Endothelial cell of umbilical vein (primary cell): ENCODE results near the gene GGNBP2. TPM values are rescaled to one million over a fixed set of nuclear protein-coding genes. Genes with fewer than 3 reads are reported as not detected.

Source experiments
- BruUV-seq: library from RNA; stranded (reverse); fragments of 400-500 nt; replicated peaks from 2 replicates; lab custom pipeline; 2021; lab: Mats Ljungman, UMichigan
- CTCF ChIA-PET: fragments of 300-600, 350-600 bp; sonication (Branson Sonifier 250); formaldehyde crosslinking; loops from one replicate; lab custom pipeline; 2021; ENCODE audit warnings: antibody characterized with exemption, inconsistent platforms; lab: Charles Lee
- POLR2A ChIA-PET: fragments of 300-600, 350-600 bp; sonication (Branson Sonifier 250); formaldehyde crosslinking; loops from one replicate; lab custom pipeline; 2021; ENCODE audit warnings: antibody characterized with exemption, inconsistent platforms; lab: Charles Lee
- DNase-seq: peaks from one replicate; pipeline ENCODE4 v3.0.0-alpha.2; 2011; ENCODE audit warnings: low read depth, low spot score
- FAIRE-seq: peaks from 2 replicates; lab custom pipeline; 2011; peaks lifted over from hg19 to GRCh38; lab: Jason Lieb, UNC
- H2AFZ ChIP-seq: 2 replicates; pipeline ENCODE4 v1.6.0; 2012; ENCODE audit warnings: low read depth, low read length, control low read depth, inconsistent platforms
- H3K27ac ChIP-seq: 2 replicates; pipeline ENCODE4 v1.5.1; 2011; ENCODE audit warnings: low read depth, mild to moderate bottlenecking, control low read depth, low read length, moderate library complexity; ENCODE audit not compliant: insufficient read depth
- H3K27me3 ChIP-seq, 2 experiments: 2 replicates each; pipeline versions ENCODE4 v1.6.0 to v1.6.1; 2011; ENCODE audit warnings: low read length in 2 of 2, mixed read lengths in 1 of 2; ENCODE audit not compliant: control insufficient read depth in 2 of 2, insufficient read depth in 2 of 2
- H3K36me3 ChIP-seq, 2 experiments: 2 replicates in 1 of 2; 3 replicates in 1 of 2; pipeline ENCODE4 v1.5.1; 2011; ENCODE audit warnings: low read length in 2 of 2, mild to moderate bottlenecking in 1 of 2, moderate library complexity in 1 of 2; ENCODE audit not compliant: control insufficient read depth in 2 of 2, insufficient read depth in 2 of 2; ENCODE audit errors: extremely low read depth in 1 of 2
- H3K4me1 ChIP-seq: 3 replicates; pipeline ENCODE4 v1.5.1; 2011; ENCODE audit warnings: mild to moderate bottlenecking, low read length; ENCODE audit not compliant: control insufficient read depth, insufficient read depth; ENCODE audit errors: extremely low read depth
- H3K4me2 ChIP-seq: 2 replicates; pipeline ENCODE4 v1.6.1; 2011; ENCODE audit warnings: low read length, control low read depth, mixed read lengths; ENCODE audit not compliant: insufficient read depth
- H3K4me3 ChIP-seq, 3 experiments: fragments of 200-600 bp in 1 of 3; sonication (generic), shearing (Covaris generic) in 1 of 3; replicated peaks in 1 of 3; 2 replicates each; pipeline ENCODE4 v1.5.1; 2011 to 2016; ENCODE audit warnings: control low read depth in 3 of 3, low read length in 3 of 3, mild to moderate bottlenecking in 2 of 3, inconsistent platforms in 1 of 3, low read depth in 1 of 3, moderate library complexity in 1 of 3; ENCODE audit not compliant: insufficient read depth in 1 of 3
- H3K79me2 ChIP-seq: 2 replicates; pipeline ENCODE4 v1.6.0; 2012; ENCODE audit warnings: low read length, inconsistent platforms; ENCODE audit not compliant: control insufficient read depth, insufficient read depth
- H3K9ac ChIP-seq: replicated peaks from 2 replicates; pipeline ENCODE3; 2011; ENCODE audit warnings: low read length, control low read depth; ENCODE audit not compliant: insufficient read depth; ENCODE audit errors: extremely low read depth
- H3K9me1 ChIP-seq: replicated peaks from 3 replicates; pipeline ENCODE4 v1.6.0; 2011; ENCODE audit warnings: mild to moderate bottlenecking, low read length; ENCODE audit not compliant: control insufficient read depth, insufficient read depth; ENCODE audit errors: extremely low read depth
- H3K9me3 ChIP-seq: replicated peaks from 2 replicates; pipeline ENCODE4 v1.5.1; 2012; ENCODE audit warnings: low read length, inconsistent platforms; ENCODE audit not compliant: control insufficient read depth, insufficient read depth
- H4K20me1 ChIP-seq: replicated peaks from 2 replicates; pipeline ENCODE3; 2011; ENCODE audit warnings: mild to moderate bottlenecking, low read length; ENCODE audit not compliant: control insufficient read depth, insufficient read depth; ENCODE audit errors: extremely low read depth
- EZH2 ChIP-seq: IDR thresholded peaks from 2 replicates; pipeline ENCODE4 v1.6.1; 2012; ENCODE audit warnings: borderline replicate concordance, low read depth, mild to moderate bottlenecking, moderate library complexity, low read length, inconsistent platforms; ENCODE audit not compliant: severe bottlenecking
- MYC ChIP-seq: IDR thresholded peaks from one replicate; pipeline ENCODE4 v1.6.1; 2011; ENCODE audit warnings: mild to moderate bottlenecking, low read depth, low read length
- POLR2A ChIP-seq: IDR thresholded peaks from 2 replicates; pipeline ENCODE4 v1.6.1; 2012; ENCODE audit warnings: low read depth, mild to moderate bottlenecking, control low read depth, low read length
- POLR2AphosphoS5 ChIP-seq: IDR thresholded peaks from 2 replicates; pipeline ENCODE4 v1.6.1; 2012; ENCODE audit warnings: low read depth, mild to moderate bottlenecking, control low read depth, low read length, moderate library complexity; ENCODE audit not compliant: insufficient read depth
- dilution Hi-C: fragments of 300-500 bp; cut with MboI; formaldehyde crosslinking; loops from one replicate; pipeline ENCODE4 v1.15.0; 2019; ENCODE audit warnings: low sequenced_read_pairs; ENCODE audit not compliant: extremely low pct_ligation_motif_present
- intact Hi-C: fragments of 100-400 bp; cut with micrococcal nuclease; formaldehyde crosslinking; loops from one replicate; pipeline ENCODE4 v1.10.0; 2022
- polyA plus RNA-seq, 4 experiments: library from polyadenylated mRNA; depleted of rRNA in 3 of 4; stranded (reverse) in 3 of 4; unstranded in 1 of 4; fragments of >200 nt; gene quantifications; 2 replicates each; pipeline versions ENCODE4 v1.2.1 to v1.2.3, GENCODE V29; 2011 to 2012; ENCODE audit warnings: missing spikeins in 1 of 4
- total RNA-seq: library from RNA; stranded (reverse); gene quantifications from 2 replicates; pipeline ENCODE4 v1.2.3, GENCODE V29; 2021
- TF ChIP-seq, protein P1 (sequence below), 2 donors: IDR thresholded peaks; 1 replicate in 1 of 2; 2 replicates in 1 of 2; pipeline ENCODE4 v1.5.1; 2011; ENCODE audit warnings: low read length in 2 of 2, mild to moderate bottlenecking in 2 of 2, moderate library complexity in 2 of 2, control low read depth in 1 of 2, inconsistent platforms in 1 of 2, low read depth in 1 of 2; ENCODE audit not compliant: insufficient read depth in 1 of 2; ENCODE audit errors: extremely low read depth in 1 of 2
- TF ChIP-seq, protein P2 (sequence below): IDR thresholded peaks from 2 replicates; pipeline ENCODE4 v1.6.1; 2011; ENCODE audit not compliant: insufficient read depth, insufficient read length

Gene GGNBP2
- total and polyA plus RNA-seq, 2 donors (not counting 3 experiments of a cell fraction or from before 2014, with no cell fraction given) = 52.6 to 77.6 TPM

DNA sequence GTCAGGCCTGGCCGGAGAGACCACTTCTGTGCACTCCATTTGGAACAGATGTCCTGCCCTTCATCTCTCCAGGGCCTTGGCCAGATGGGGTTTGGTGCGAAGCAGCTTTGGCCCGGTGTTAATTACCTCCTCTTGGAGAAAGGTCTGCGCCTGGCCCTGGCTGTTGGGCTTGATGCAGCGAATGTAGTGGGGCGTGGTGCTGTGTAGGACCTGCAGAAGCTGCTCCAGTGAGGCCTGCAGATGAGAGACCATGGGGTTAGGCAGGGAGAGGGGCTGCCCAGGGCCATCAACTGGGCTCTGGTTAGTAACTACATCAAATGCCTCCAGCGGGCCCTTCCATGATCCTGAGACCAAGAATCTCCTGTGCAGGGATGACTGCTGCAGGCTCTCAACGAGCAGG lies 39.5 kb upstream of the GGNBP2 start:
- DNase-seq (no peak), FAIRE-seq (no peak)
- BruUV-seq = no TSS peak
- ChIA-PET CTCF (interaction anchor here (1.9 kb wide), 1 partner anchor 13 kb away, joined by 6 read pairs; no protein-coding TSS in a partner anchor), POLR2A (no interaction called here)
- dilution Hi-C loops (no loop called here), intact Hi-C loops (no loop called here)
- Histone ChIP-seq H3K9ac (no peak overlapping the region), H3K4me3 (no peak overlapping the region), H3K9me1 (no peaks in the 10 kb centered on the region), H3K36me3 (peaks cover 6 to 23% of the 10 kb centered on the region in 2 experiments), H3K9me3 (no peaks in the 10 kb centered on the region), H2AFZ (no peak overlapping the region), H3K4me1 (no peaks in the 10 kb centered on the region), H3K79me2 (no peaks in the 10 kb centered on the region), H3K27ac (no peak overlapping the region), H3K4me2 (no peak overlapping the region), H3K27me3 (no peaks in the 10 kb centered on the region), H4K20me1 (no peaks in the 10 kb centered on the region)
- TF ChIP-seq EZH2 = no peak
- TF ChIP-seq, protein P1, sequence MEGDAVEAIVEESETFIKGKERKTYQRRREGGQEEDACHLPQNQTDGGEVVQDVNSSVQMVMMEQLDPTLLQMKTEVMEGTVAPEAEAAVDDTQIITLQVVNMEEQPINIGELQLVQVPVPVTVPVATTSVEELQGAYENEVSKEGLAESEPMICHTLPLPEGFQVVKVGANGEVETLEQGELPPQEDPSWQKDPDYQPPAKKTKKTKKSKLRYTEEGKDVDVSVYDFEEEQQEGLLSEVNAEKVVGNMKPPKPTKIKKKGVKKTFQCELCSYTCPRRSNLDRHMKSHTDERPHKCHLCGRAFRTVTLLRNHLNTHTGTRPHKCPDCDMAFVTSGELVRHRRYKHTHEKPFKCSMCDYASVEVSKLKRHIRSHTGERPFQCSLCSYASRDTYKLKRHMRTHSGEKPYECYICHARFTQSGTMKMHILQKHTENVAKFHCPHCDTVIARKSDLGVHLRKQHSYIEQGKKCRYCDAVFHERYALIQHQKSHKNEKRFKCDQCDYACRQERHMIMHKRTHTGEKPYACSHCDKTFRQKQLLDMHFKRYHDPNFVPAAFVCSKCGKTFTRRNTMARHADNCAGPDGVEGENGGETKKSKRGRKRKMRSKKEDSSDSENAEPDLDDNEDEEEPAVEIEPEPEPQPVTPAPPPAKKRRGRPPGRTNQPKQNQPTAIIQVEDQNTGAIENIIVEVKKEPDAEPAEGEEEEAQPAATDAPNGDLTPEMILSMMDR (IDR thresholded peaks at IDR 0.05; ENCODE audit: extremely low read depth in 1 of 2, insufficient read depth in 1 of 2, low read depth in 1 of 2, low read length in 2 of 2) = no peak
- TF ChIP-seq POLR2A = no peak
- TF ChIP-seq, protein P2, sequence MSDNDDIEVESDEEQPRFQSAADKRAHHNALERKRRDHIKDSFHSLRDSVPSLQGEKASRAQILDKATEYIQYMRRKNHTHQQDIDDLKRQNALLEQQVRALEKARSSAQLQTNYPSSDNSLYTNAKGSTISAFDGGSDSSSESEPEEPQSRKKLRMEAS = no peak
- TF ChIP-seq MYC = no peak
- no peak for TF ChIP-seq POLR2AphosphoS5
